ENCODE measurements around the gene ALOX15.
"Not testable (repeated sequence)": the region's sequence is repeated elsewhere in the genome, so short reads cannot be mapped to it uniquely, and the experiment has no call there.

Gene ALOX15

DNA sequence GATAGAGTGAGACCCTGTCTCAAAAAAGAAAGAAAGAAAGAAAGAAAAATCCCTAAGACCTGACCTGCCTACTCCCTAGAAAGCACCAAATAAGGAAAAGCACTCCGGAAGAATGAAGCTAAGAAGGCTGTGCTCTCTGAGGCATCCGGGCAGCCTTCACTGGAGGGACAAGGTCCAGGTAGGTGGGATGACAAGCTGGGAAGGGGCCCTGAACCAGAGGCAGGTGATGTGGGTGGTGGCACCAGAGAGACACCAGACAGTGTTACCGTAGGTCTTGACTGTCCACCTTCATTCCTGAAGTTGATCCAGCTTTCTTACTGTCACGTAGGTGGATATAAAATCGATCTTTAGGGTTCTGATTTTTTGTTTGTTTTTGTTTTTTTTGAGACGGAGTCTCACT is 30.8 kb downstream of the ALOX15 start:
- DNase-seq = no peak

DNA sequence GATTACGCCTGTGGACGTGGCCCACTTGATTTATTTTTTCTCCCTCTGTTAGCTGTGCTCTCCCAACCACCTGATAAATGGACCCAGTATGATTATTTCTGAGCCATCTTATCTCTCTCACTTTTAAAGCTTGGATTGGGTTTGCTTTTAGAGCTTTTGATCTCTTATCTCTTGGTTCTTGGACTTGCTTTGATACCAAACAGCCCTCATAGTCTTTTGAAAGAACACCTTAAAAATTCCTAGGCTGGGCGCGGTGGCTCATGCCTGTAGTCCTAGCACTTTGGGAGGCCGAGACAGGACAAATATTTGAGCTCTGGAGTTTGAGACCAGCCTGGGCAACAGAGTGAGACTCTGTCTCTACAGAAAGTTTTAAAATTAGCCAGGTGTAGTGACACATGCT is 31.3 kb downstream of the ALOX15 start:
- no peak for DNase-seq

DNA sequence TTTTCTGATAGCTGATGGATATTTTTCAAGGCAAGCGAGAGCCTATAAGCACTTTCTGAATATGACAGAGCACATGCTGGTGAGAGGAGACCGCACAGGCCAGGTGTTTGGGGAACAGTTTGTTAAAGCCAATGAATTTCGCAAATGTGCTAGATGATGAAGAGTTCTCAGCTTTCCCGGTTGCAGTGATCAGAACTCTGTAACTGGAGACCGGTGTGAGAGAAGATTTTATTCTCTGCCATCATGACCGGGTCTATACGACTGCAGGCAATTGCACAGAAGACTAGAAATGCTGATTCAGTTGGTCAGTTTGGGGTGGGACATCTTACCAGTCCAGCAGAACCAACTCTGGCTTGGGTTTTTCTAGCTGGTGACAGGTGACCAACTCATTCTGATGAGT is 31.7 kb downstream of the ALOX15 start:
- no peak for DNase-seq

DNA sequence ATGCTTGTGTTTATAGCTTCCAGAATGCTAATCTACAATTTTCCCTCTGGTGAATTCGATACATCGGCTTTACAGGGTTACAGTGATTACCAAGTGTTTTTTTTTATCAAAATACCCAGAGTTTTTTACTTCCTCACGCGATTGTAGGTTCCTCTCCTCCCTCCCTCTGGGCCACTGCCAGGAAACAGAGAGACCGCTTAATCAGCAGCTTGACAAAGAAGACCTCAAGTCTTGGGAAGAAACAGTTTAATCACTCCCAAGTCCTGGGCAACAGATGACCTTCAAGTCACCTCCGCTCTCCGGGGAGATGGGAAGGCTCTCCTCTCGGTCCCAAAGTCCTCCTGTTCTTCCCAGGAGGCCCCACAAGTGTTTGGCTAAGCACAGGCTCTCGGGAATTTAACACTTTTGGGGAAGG is 33.7 kb downstream of the ALOX15 start:
- DNase-seq = no peak

DNA sequence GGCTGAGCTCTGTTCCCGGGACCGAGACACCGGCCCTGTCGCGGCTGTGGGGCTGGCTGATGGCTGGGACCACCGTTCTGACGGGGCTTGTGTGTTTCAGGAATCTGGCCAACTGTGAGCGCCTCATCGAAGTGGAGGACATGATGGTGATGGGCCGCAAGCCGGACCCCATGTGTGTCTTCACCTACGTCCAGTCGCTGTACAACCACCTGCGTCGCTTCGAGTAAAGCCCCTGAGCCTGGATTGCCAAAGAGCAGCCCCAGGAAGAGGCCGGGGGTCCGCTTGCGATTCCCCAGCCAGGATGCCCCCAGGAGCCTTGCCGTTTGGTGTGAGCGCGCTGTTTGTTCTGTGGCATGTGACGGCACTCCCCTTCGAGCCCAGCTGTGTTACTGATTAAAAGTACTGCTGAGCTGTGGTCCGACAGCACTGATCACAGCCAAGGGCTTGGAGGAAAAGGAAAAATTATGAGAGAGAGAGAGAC is 34.2 kb downstream of the ALOX15 start:
- DNase-seq = no peak

DNA sequence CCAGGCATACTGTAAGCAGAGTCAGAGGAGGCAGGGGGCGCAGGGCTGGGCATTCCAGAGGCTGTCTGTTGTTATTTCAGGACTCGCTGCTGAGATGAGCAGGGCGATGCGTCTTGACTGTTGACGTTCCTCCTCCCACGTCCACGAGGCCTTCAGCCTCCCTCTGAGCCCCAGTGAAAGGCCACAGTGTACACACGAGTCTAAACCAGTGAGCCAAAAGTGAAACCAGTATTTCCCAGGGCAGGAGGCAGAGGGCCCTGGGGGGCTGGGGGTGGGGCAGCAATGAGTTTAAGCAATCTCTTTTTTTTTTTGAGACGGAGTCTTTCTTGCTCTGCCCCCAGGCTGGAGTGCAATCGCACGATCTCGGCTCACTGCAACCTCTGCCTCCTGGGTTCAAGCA is 35.7 kb downstream of the ALOX15 start:
- no peak for DNase-seq

DNA sequence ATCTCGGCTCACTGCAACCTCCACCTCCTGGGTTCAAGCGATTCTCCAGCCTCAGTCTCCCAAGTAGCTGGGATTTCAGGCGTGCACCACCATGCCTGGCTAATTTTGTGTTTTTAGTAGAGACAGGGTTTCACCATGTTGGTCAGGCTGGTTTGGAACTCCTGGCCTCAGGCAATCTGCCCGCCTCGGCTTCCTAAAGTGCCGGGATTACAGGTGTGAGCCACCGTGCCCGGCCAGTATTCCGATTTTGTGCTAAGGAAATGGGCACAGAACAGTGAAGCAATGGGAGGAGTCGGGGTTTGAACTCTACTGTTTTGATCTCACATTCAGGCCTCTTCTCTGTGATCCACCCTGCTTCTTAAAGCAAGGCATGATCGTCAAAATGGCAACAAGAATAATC is 36.7 kb downstream of the ALOX15 start:
- not testable (repeated sequence) for DNase-seq

DNA sequence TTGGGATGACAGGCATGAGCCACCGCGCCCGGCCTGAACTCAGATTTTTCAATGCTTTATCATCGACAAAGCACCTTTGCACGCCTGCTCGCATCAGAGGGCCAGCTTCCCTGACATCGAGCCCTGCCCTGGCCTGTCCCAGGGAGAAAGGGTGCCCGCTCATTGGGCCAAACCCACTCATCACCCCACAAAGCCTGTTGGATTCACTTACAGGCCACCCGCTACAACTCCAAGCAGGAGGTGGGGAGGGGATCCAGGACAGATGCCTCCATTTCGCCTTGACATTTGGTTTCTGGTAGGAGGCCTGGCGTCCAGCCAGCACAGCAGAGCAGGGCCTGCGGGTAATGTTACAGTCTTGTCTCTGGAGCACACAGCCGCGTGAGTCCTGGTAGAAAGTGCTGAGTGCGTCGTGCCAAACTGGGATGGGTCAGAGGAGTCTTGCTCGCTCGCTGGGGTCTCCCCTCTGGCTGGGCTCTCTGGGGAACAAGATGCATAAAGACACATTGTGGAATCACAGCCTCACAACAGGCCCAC is 37.3 kb downstream of the ALOX15 start:
- no peak for DNase-seq

DNA sequence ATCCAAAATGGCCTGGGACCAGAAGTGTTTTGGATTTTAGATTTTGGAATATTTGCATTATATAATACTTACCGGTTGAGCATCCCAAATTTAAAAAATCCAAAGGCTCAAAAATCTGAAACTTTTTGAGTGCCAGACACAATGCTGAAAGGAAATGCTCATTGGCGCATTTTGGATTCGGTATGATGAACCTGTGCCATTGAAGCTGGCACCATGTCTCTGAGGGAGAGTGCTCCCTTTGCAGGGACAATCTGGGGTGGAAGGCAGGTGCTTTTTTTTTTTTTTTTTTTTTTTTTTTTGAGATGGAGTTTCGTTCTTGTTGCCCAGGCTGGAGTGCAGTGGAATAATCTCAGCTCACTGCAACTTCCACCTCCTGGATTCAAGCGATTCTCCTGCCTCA is 39.4 kb downstream of the ALOX15 start:
- DNase-seq = no peak

DNA sequence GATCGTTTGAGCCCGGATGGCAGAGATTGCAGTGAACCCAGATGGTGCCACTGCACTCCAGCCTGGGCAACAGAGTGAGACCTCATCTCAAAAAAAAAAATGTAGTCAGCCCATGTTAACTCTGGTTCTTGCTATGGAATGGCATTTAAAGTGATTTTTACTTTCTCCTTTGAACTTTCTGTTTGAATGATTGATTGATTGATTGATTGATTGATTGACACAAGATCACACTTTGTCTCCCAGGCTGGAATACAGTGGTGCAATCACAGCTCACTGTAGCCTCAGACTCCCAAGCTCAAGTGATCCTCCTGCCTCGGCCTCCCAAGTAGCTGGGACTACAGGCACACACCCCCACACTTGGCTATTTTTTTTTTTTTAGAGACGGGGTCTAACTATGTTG is 40.2 kb downstream of the ALOX15 start:
- no peak for DNase-seq

DNA sequence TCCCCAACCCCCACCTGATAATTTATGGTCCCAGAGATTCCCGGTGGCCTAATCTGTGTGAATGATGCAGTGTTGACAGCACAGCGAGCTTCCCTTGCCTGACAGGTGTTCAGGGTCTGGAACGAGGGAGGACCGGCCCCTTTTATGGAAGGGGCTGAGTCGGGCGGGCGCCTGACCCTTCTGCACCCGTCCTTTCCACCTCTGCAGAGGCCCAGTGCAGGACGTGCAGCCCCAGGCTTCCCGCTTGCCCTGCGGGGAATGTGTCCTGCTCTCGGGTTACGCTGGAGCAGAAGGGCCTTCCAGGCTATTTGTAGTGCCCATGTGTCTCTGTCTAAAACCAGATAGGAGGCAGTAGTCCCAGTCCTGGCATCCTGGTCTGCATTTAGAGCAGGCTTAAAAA is 40.9 kb downstream of the ALOX15 start:
- DNase-seq = no peak

DNA sequence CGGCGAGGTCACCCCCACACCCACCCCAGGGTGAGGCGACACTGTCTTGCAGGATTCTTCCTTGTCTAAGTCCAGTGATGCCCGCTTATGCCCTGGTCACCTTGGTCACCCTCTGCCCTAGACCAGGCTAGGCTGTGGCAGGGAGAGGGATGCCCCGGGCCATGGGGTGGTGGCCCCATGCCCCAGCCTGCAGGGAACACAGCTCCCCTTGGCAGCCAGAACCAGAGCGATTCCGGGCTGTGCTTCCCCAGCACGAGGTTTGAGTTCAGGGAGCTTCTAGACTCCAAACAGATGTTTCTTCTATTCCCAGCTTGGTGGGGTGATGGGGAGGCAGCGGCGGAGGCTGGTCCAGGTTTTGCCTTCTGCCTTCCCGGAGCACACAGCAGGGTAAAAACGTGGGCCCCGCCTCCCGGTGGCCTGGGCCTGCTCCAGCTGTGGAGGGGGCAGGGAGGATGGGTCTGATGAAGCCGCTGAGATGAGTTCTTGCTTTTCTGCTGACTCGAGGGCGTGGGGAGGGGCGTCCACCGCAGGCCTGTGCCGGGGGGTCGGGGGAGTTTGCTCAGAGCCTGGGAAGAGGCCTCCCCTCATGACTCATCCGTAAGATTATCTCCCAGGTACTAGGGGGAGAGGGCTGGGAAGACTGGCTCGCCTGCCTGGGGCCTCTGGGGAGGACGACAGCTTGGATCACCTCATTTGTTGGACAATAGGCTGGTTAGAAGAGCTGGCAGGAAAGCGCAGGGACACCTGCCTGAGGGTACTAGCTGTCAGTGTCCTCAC is 41.8 kb downstream of the ALOX15 start:
- DNase-seq = no peak

DNA sequence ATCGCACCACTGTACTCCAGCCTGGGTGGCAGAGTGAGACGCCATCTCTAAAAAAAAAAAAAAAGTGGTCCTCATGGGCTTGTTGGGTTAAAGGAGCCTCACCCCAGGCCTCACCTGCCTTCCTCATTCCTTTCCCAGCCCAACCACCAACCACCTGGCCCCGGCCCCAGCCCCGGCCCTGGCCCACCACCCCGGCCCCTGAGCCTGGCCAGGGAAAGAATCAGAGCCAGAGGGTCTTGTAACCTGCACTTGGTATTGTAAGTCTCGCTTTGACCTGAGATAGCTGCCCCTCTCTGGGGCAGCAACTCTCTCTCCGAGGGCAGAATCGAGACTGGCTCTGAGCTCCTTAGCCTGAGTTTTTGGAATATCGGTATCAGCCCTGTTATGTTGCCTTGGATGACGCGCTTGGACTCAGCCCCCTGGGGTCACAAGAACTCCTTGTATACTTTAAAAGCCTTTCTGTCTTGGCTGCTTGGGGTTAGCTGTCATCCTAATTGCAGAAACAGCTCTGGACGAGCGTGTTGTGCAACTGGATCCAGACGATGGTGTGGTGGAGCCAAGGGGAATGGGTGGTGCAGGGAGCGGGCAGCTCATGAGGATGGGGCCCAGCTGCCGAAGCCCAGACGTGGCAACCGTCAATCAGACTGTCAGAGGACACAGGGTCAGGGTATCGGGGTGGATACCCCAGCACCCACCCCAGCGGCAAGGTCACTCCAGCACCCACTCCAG is 42.5 kb downstream of the ALOX15 start:
- no peak for DNase-seq

DNA sequence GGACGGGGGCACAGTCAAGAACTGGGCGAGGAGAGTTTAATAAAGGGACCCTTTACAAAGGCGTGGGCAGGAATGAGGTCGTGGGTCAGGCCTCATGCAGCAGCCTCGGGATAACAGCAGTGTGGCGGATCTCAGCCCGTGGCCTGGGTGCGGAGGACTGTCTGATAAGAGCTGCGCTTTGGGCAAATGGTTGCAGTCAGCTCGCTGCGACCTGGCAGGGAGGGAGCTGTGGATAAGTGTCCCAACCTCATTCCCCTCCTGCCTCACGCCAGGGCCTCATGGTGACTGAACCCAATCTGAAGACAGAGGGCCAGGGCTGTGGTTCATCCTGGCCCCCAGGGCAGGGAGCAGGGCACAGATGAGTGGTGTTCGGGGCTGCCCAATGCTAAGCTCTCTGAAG is 43.5 kb downstream of the ALOX15 start:
- DNase-seq = no peak

DNA sequence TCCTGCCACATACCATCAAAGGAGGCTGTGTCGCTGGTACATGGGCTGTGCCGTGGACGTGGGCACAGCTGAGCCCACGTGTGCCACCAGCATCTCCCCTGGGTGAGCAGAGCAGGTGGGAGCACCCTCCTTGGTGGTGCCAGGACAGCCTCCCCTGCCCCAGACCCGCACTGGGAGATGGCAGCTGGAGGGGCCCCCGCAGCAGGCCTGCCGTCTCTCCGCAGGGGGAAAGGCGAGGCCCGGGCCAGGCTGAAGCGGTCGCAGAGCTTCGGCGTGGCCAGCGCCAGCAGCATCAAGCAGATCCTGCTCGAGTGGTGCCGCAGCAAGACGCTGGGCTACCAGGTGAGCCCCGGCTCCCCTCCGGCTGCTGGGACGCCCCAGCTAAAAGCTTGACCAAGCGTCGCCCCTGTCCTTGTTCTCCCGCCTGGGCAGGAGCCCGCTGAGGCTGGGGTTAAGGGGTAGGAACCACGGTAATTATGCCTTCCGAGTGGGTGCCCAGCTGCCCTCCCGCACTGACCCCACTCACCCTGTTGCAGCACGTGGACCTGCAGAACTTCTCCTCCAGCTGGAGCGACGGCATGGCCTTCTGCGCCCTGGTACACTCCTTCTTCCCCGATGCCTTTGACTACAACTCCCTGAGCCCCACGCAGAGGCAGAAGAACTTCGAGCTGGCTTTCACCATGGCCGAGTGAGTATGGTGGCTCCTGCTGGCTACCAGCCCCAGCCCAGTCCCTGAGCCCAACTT is 44.7 kb downstream of the ALOX15 start:
- DNase-seq = no peak

DNA sequence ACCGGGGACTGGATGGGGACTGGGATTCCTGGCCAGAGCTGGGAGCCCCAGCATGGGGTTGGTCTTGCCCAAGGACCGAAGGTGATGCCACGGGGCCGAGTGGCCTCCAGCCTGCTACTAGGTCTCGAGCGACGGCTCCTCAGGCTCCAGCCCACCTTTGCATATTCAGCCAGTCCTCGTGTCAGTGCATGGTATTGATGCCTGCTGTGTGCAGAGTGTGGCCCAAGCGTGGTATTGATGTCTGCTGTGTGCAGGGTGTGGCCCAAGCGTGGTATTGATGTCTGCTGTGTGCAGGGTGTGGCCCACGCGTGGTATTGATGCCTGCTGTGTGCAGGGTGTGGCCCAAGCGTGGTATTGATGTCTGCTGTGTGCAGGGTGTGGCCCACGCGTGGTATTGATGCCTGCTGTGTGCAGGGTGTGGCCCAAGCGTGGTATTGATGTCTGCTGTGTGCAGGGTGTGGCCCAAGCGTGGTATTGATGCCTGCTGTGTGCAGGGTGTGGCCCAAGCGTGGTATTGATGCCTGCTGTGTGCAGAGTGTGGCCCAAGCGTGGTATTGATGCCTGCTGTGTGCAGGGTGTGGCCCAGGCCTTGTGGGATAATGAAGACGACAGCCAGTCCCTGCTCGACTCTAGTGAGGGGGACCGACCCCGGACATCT is 45.7 kb downstream of the ALOX15 start:
- not testable (repeated sequence) for DNase-seq

DNA sequence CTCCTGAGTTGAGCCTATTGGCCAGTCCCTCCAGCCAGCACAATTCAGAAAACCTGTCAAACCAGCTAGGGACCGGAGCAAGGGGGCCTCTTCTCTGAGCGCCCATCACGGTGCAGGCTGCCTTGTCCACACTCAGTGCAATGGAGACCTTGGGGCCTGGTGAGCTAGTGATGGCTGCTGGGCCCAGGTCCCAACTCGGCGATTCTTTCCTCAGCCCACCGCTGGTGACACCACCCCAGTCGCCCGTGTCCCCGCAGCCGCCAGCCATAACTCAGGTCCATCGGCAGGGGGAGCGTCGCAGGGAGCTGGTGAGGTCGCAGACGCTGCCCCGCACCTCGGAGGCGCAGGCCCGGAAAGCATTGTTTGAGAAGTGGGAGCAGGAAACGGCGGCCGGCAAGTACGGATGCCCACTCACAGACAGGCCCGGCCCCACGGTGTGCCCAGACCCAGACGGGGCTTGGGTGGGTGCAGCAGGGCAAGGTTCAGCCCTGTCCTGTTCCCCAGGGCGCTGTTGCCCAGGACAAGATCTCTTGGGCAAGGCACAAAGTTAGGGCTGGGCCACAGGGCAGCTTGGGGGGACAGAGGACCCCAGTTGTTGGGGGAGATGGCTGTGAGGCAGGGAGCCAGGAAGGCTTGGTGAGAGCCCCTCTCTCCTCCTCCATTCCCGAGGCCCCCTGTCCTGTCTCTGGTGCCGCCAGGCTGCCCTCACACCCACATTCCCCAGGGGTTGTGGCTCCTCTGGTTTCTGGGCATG is 46.4 kb downstream of the ALOX15 start:
- DNase-seq = peak; percentile 45

DNA sequence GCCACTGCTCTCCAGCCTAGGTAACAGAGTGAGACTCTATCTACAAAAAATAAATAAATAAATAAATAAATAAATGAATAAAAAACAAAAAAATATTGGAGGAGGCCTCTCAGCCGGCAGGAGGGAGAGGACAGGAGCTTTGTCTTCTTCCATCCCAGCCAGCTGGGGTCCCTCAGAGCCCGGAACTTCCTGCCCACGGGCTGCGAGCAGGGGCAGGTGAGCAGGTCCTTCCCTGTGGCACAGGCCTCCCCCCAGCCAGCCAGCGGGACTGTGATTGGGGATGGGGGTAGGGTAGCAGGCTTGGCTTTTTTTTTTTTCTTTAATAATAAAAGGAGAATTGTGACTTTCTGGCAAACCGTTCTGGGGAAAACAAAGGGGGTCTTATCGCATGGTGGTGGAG is 47.1 kb downstream of the ALOX15 start:
- no peak for DNase-seq

DNA sequence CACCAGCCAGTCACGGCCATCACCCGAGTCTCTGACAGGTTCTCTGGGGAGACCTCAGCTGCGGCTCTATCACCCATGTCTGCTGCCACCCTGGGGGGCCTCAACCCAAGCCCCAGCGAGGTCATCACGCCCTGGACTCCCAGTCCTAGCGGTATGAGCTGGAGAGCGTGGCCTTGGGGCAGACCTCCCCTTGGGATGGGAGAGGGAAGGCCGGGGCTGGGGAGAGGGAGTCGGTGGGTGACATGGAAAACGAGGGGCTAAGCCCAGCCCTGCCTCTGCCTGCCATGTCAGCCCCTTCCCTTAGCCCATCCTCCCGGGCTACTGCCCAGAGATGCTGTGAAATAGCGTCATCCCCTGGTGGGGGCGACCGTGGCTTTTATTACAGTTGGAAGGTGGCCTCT is 48.5 kb downstream of the ALOX15 start:
- no peak for DNase-seq

DNA sequence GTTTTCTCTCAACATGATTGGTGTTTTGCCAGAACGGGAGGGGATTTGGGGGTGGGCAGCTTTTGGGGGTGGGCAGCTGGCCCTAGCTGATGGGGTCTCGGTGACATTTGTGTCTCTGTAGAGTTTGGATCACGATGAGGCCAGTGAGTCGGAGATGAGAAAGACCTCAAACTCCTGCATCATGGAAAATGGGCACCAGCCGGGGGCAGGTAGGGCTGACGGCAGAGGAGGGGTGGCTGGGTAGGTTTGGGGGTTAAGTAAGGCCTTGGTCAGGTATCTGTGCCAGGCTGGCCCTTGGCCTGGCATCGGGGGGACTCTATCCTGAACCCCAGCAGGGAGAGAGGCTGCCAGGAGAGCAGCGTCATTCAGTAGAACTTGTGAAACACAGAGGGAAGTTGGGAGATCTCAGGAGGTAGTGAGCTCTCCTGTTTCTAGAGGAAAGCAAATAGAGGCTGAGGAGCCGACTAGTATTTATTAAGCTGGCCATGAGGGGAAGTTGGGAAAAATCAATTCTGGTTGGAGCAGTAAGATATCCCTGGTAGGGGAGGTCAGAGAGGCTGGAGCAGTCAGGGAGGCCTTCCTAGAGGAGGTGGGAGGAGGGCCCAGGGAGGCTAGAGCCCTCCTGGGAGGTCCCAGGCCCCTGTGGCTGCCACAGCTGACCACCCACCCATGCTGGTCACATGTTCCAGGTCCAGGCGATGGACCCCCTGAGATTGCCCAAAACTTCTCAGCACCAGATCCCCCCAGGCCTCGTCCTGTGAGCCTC is 49.1 kb downstream of the ALOX15 start:
- no peak for DNase-seq

DNA sequence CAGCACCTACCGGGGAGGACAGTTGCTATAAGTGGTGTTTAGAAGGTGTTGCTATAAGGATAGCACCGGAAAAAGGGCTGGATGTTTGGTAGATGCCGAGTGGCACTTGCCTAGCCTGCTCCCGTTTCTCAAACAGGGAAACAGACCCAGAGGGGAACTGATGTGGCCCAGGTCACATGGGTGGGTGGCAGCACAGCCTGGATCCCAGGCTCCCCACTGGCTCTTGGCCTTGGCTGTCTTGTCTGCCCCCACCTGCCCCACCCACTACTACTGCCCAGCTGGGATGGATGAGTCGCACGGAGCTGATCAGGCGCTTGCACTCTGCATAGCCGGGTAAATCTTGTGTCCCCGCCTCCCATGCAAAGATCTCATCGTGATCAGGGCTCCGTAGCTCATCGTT is 49.9 kb downstream of the ALOX15 start:
- DNase-seq = no peak

Measured in activated naive CD4-positive, alpha-beta T cell treated with anti-CD3 and anti-CD28 coated beads, Interleukin-2, amount 50 U/mL, for 16 hours (primary cell).